Measurements from ENCODE around the gene CLCNKB. TPM values are rescaled to one million over a fixed set of nuclear protein-coding genes. Genes with fewer than 3 reads are reported as not detected.

The CLCNKB gene
- total RNA-seq, 1 donor: 0.36 TPM

DNA sequence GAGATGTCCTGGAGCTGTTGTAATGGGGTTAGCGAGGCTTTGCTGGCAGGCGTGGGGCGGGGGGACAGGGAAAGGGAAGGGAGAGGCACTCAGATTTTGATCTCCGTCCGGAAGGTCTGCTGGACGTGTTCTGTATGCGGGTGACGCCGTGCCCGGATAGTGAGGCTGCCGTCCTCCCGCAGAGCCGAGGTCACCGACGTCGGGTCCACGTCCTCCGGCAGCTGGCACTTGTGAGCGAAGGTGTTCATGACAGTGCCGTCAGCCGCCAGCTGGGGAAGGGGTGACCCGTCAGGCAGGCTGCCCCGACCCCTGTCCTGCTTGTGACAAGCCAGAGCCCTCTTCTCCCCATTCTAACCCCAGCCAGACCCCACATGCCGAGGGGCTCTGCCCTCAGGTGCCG, 28.1 kb upstream of the CLCNKB start:
- H2AFZ ChIP-seq (ENCODE audit: low read length): no peak overlapping the region
- peaks cover 10% of the 10 kb centered on the region for H3K79me2 ChIP-seq (ENCODE audit: insufficient read depth, low read length)
- peak; percentile 77 for DNase-seq (ENCODE audit: insufficient read length, low spot score, missing footprints)
- H3K27me3 ChIP-seq (ENCODE audit: insufficient read depth, low read length): no peaks in the 10 kb centered on the region
- no peaks in the 10 kb centered on the region for H4K20me1 ChIP-seq (ENCODE audit: insufficient read depth, low read length)
- H3K4me2 ChIP-seq (ENCODE audit: insufficient read depth, low read length): peak overlapping the region; percentile 84
- peaks cover 60% of the 10 kb centered on the region for H3K4me1 ChIP-seq (ENCODE audit: insufficient read depth, low read length)
- H3K4me3 ChIP-seq (ENCODE audit: insufficient read depth, low read length): no peak overlapping the region
- no peak overlapping the region for H3K27ac ChIP-seq (ENCODE audit: low read depth, low read length)
- no peaks in the 10 kb centered on the region for H3K9me3 ChIP-seq (ENCODE audit: low read depth, low read length)
- TF ChIP-seq, protein P1, sequence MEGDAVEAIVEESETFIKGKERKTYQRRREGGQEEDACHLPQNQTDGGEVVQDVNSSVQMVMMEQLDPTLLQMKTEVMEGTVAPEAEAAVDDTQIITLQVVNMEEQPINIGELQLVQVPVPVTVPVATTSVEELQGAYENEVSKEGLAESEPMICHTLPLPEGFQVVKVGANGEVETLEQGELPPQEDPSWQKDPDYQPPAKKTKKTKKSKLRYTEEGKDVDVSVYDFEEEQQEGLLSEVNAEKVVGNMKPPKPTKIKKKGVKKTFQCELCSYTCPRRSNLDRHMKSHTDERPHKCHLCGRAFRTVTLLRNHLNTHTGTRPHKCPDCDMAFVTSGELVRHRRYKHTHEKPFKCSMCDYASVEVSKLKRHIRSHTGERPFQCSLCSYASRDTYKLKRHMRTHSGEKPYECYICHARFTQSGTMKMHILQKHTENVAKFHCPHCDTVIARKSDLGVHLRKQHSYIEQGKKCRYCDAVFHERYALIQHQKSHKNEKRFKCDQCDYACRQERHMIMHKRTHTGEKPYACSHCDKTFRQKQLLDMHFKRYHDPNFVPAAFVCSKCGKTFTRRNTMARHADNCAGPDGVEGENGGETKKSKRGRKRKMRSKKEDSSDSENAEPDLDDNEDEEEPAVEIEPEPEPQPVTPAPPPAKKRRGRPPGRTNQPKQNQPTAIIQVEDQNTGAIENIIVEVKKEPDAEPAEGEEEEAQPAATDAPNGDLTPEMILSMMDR (IDR thresholded peaks at IDR 0.05; ENCODE audit: extremely low read depth, low read depth, low read length): no peak
- no peaks in the 10 kb centered on the region for H3K36me3 ChIP-seq (ENCODE audit: insufficient read depth, low read length)

DNA sequence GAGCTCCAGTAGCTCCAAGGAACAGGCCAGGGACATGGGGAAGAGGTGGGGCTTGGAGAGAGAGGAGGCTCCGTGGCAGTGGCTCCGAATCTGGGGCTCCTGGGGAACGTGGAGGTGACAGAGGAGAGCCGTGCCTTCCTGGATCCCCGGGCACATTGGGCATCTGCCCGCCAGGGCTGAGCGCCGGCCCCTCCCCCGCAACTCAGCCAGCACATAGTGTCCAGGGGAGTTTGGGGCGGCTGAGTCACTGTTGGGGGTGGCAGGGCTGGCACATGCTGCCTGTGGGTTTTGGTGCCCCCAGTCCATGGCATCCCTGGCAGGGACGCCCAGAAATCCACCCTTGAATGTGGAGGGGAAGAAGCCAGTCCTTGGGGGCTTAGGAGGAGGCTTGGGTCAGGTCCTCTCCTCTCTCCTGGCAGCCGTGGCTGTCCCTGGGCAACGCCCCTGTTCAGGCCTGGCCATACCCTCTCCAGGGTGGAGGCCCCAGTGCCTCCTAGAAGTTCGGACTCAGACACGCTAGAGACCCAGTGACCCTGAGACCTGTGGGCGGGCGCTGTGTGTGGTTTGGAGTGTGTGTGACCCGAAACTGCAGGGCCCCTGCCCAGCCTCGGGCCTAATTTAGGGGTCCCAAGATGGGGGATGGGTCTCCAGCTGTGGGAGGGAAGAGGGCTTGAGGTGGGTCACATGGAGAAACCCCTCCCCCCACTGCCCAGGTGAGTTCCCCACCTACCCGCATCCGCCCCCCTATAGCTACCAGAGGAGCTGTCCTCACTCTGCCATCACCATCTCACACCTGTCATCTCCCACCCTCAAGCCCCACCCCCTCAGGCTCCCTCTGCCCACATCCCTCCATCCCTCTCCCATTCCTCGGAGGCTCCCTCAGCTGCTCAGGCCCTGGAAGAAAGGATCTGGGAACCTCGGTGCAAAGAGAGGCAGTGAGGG, 27.4 kb upstream of the CLCNKB start:
- Histone ChIP-seq H3K36me3 (ENCODE audit: insufficient read depth, low read length) (no peaks in the 10 kb centered on the region), H3K4me3 (ENCODE audit: insufficient read depth, low read length) (peak overlapping the region; percentile 71), H3K79me2 (ENCODE audit: insufficient read depth, low read length) (peaks cover 10% of the 10 kb centered on the region), H3K27ac (ENCODE audit: low read depth, low read length) (peak overlapping the region; percentile 97), H3K4me2 (ENCODE audit: insufficient read depth, low read length) (peak overlapping the region; percentile 84), H3K4me1 (ENCODE audit: insufficient read depth, low read length) (peaks cover 63% of the 10 kb centered on the region), H3K27me3 (ENCODE audit: insufficient read depth, low read length) (no peaks in the 10 kb centered on the region), H4K20me1 (ENCODE audit: insufficient read depth, low read length) (no peaks in the 10 kb centered on the region), H2AFZ (ENCODE audit: low read length) (no peak overlapping the region), H3K9me3 (ENCODE audit: low read depth, low read length) (no peaks in the 10 kb centered on the region)
- DNase-seq (ENCODE audit: insufficient read length, low spot score, missing footprints): peak; percentile 94
- TF ChIP-seq, protein P1 (IDR thresholded peaks at IDR 0.05; ENCODE audit: extremely low read depth, low read depth, low read length): no peak

DNA sequence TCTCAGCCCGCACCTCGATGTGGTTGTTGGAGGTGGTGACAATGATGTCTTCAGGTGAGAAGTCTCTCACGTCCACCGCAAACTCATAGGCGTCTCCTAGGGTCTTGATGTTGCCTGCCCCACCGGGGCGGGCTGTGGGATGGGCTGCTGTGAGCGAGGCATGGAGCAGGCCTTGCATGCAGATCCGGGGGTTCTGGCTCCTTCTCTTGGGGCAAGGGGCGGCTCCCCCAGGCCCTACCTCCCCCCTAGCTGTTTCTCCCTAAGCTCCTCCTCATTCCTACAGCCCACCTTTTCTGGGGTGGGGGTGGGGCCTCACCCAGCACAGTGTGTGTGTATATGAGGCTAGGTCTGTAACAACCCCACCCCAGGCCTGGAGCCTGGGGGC, 26.5 kb upstream of the CLCNKB start:
- Histone ChIP-seq H3K4me1 (ENCODE audit: insufficient read depth, low read length) (peaks cover 63% of the 10 kb centered on the region), H3K27me3 (ENCODE audit: insufficient read depth, low read length) (no peaks in the 10 kb centered on the region), H3K36me3 (ENCODE audit: insufficient read depth, low read length) (no peaks in the 10 kb centered on the region), H3K4me2 (ENCODE audit: insufficient read depth, low read length) (peak overlapping the region; percentile 84), H3K27ac (ENCODE audit: low read depth, low read length) (peak overlapping the region; percentile 97), H4K20me1 (ENCODE audit: insufficient read depth, low read length) (no peaks in the 10 kb centered on the region), H3K79me2 (ENCODE audit: insufficient read depth, low read length) (peaks cover 10% of the 10 kb centered on the region), H3K9me3 (ENCODE audit: low read depth, low read length) (no peaks in the 10 kb centered on the region), H3K4me3 (ENCODE audit: insufficient read depth, low read length) (peak overlapping the region; percentile 71), H2AFZ (ENCODE audit: low read length) (no peak overlapping the region)
- TF ChIP-seq, protein P1 (IDR thresholded peaks at IDR 0.05; ENCODE audit: extremely low read depth, low read depth, low read length): no peak
- DNase-seq (ENCODE audit: insufficient read length, low spot score, missing footprints): peak; percentile 88

Measured in osteoblast (primary cell).